ENCODE data around the gene PICK1. TPM values are rescaled to one million over a fixed set of nuclear protein-coding genes. Genes with fewer than 3 reads are reported as not detected.
A peak's percentile ranks its signal among the peaks of the same experiment; 100 is the strongest.

The PICK1 gene
- total and polyA plus RNA-seq, 10 of the 15 experiments (the other 5 are each of a cell fraction or from before 2014, with no cell fraction given): 0.07 to 19.2 (median 10.9) TPM

DNA sequence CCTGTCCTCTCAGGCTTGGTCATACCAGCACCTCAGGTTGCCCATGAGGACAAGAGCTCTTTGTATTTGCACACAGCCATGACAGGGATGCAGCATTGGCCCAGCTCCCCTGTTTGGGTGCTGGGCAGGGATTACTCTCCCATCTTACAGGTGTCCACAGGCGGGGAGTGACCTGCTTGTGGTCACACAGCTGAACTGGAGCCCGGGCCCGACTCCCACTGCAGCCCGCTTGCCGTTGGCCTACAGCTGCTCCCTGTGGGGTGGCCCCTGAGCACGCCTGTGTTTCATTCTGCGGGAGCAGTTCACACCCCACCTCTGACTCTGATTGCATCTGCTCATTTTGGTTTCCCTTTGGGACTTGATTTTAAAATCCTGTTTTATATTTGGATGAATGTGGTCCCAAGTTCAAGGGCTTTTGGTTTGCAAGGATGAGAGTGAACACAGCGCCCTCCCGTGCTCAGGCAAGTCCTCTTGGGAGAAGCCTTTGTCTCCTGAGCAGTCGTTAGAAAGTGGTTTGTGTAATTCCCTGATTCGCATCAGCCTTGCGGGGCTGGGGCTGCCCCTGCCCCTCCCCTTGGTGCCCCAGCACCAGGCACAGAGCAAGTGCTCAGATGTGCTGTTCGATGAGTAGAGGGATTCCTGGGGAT lies 9.3 kb downstream of the PICK1 start:
- ChIA-PET SMC1A (ENCODE audit: uncharacterized antibody, unreplicated experiment) (no interaction called here), RAD21 (ENCODE audit: unreplicated experiment) (no interaction called here), POLR2A (no interaction called here), CTCF (no interaction called here)
- Histone ChIP-seq H3K4me3 (no peak overlapping the region), H4K20me1 (ENCODE audit: control insufficient read depth, insufficient read depth) (no peaks in the 10 kb centered on the region), H3K9ac (ENCODE audit: control insufficient read depth, insufficient read depth, low read length) (no peak overlapping the region), H3K4me2 (ENCODE audit: control insufficient read depth, insufficient read depth) (no peak overlapping the region), H3K27ac (ENCODE audit: control insufficient read depth, insufficient read depth) (no peak overlapping the region), H3K27me3 (replicated peaks in 1 of 2; ENCODE audit: control insufficient read depth in 2 of 2, insufficient read depth in 2 of 2, low read length in 1 of 2) (no peaks in the 10 kb centered on the region), H3K4me1 (ENCODE audit: control insufficient read depth, insufficient read depth, low read length) (no peaks in the 10 kb centered on the region), H3K36me3 (ENCODE audit: control insufficient read depth in 2 of 2, insufficient read depth in 2 of 2, low read length in 1 of 2) (no peaks in the 10 kb centered on the region; a peak in 3 of 4 replicates), H3K79me2 (ENCODE audit: control insufficient read depth, insufficient read depth, low read length) (no peaks in the 10 kb centered on the region), H2AFZ (ENCODE audit: control insufficient read depth, low read depth, low read length) (no peak overlapping the region), H3K9me3 (replicated peaks; ENCODE audit: control insufficient read depth, insufficient read depth, low read length) (no peaks in the 10 kb centered on the region)
- no peak for ATAC-seq
- 86% methylated on average over 12 of the region's 13 CpGs for WGBS (ENCODE audit: insufficient coverage, insufficient replicate concordance, low lambda C conversion rate, missing lambda C conversion rate)
- intact Hi-C loops (cut with micrococcal nuclease; ENCODE audit: unreplicated experiment) (no loop called here), in situ Hi-C loops (cut with MboI) (no loop called here)
- FAIRE-seq: no peak
- no peak for TF ChIP-seq STAT1 (conservative IDR thresholded peaks at IDR 0.05)
- TF ChIP-seq PAX8 (IDR thresholded peaks at IDR 0.05): no peak
- no peak for DNase-seq (ENCODE audit: low read depth, low spot score)
- no TSS peak for BruUV-seq (replicated peaks)

DNA sequence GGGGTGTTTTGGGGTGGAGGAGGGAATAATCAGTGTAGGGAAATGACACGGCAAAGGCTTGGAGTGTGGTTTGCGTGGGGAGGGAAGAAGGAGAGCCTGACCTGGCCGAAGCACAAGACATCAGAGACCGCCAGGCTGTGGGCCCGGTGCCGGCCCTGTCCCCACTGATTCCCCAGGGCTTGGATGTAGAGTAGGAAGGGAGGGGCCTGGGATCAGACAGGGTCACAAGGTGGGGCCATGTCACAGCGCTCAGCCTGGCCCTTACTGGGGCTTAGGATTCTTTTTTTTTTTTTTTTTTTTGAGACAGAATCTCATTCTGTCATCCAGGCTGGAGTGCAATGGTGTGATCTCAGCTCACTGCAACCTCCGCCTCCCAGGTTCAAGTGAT lies 9.8 kb downstream of the PICK1 start:
- H4K20me1 ChIP-seq (ENCODE audit: control insufficient read depth, insufficient read depth): no peaks in the 10 kb centered on the region
- BruUV-seq (replicated peaks): TSS peak; percentile 26
- no peaks in the 10 kb centered on the region for H3K9me3 ChIP-seq (replicated peaks; ENCODE audit: control insufficient read depth, insufficient read depth, low read length)
- no peak overlapping the region for H3K4me2 ChIP-seq (ENCODE audit: control insufficient read depth, insufficient read depth)
- CTCF ChIA-PET: interaction anchor here (3.1 kb wide), 1 partner anchor 14 kb away, joined by 17 read pairs; no protein-coding TSS in a partner anchor
- no peak for TF ChIP-seq TCF3 (IDR thresholded peaks at IDR 0.05; ENCODE audit: borderline replicate concordance, insufficient read depth, low read depth, low read length)
- in situ Hi-C loops (cut with MboI) (no loop called here), intact Hi-C loops (cut with micrococcal nuclease; ENCODE audit: unreplicated experiment) (no loop called here)
- no peak for FAIRE-seq
- no peaks in the 10 kb centered on the region; a peak in 3 of 4 replicates for H3K36me3 ChIP-seq (ENCODE audit: control insufficient read depth in 2 of 2, insufficient read depth in 2 of 2, low read length in 1 of 2)
- H3K9ac ChIP-seq (ENCODE audit: control insufficient read depth, insufficient read depth, low read length): no peak overlapping the region
- H2AFZ ChIP-seq (ENCODE audit: control insufficient read depth, low read depth, low read length): no peak overlapping the region
- no peak overlapping the region for H3K27ac ChIP-seq (ENCODE audit: control insufficient read depth, insufficient read depth)
- H3K79me2 ChIP-seq (ENCODE audit: control insufficient read depth, insufficient read depth, low read length): no peaks in the 10 kb centered on the region
- no peaks in the 10 kb centered on the region for H3K27me3 ChIP-seq (replicated peaks in 1 of 2; ENCODE audit: control insufficient read depth in 2 of 2, insufficient read depth in 2 of 2, low read length in 1 of 2)
- no peak for DNase-seq (ENCODE audit: low read depth, low spot score)
- RAD21 ChIA-PET (ENCODE audit: unreplicated experiment): interaction anchor here (0.7 kb wide), 1 partner anchor 568 kb away, joined by 4 read pairs; no protein-coding TSS in a partner anchor
- WGBS (ENCODE audit: insufficient coverage, insufficient replicate concordance, low lambda C conversion rate, missing lambda C conversion rate): 95% methylated on average over 8 of the region's 8 CpGs
- no peak overlapping the region for H3K4me3 ChIP-seq
- H3K4me1 ChIP-seq (ENCODE audit: control insufficient read depth, insufficient read depth, low read length): no peaks in the 10 kb centered on the region
- SMC1A ChIA-PET (ENCODE audit: uncharacterized antibody, unreplicated experiment): no interaction called here
- POLR2A ChIA-PET: no interaction called here
- no peak for ATAC-seq
